Fibroblast of gingiva (primary cell): ENCODE data around the gene FOLR1.
A peak's percentile ranks its signal among the peaks of the same experiment; 100 is the strongest.
"Not testable (repeated sequence)": the region's sequence is repeated elsewhere in the genome, so short reads cannot be mapped to it uniquely, and the experiment has no call there.

Experiments
- DNase-seq: peaks from one replicate; pipeline ENCODE4 v3.0.0-alpha.2; 2011; ENCODE audit warnings: low read depth

Gene FOLR1

GRCh38 chr11:72181553-72181958, 10.4 kb upstream of the FOLR1 start:
- DNase-seq: not testable (repeated sequence)

GRCh38 chr11:72188267-72188666, 3.7 kb upstream of the FOLR1 start:
- no peak for DNase-seq

GRCh38 chr11:72189455-72190250, 2.3 kb upstream of the FOLR1 start:
- no peak for DNase-seq

- no peak for DNase-seq
Observed at GRCh38 chr11:72190631-72191071, 1.3 kb upstream of the FOLR1 start.

GRCh38 chr11:72195518-72196270, 3.8 kb downstream of the FOLR1 start:
- DNase-seq: no peak

GRCh38 chr11:72201445-72201844, 9.5 kb downstream of the FOLR1 start:
- DNase-seq: not testable (repeated sequence)

- no peak for DNase-seq
Observed at GRCh38 chr11:72202571-72202970, 10.6 kb downstream of the FOLR1 start.

- DNase-seq: no peak
Observed at GRCh38 chr11:72203163-72203562, 11.2 kb downstream of the FOLR1 start.

GRCh38 chr11:72204886-72205285, 12.9 kb downstream of the FOLR1 start:
- DNase-seq: no peak

- DNase-seq: not testable (repeated sequence)
Observed at GRCh38 chr11:72206794-72207193, 14.9 kb downstream of the FOLR1 start.

- DNase-seq: no peak
Observed at GRCh38 chr11:72208281-72208680, 16.3 kb downstream of the FOLR1 start.

GRCh38 chr11:72209101-72209500, 17.2 kb downstream of the FOLR1 start:
- DNase-seq: no peak

GRCh38 chr11:72216638-72217037, 24.7 kb downstream of the FOLR1 start, which contains the start of gene FOLR2:
FOLR2 (plus strand) TSS chr11:72216794; CDS start chr11:72218585, 1,791 bp downstream.
- DNase-seq: no peak

- no peak for DNase-seq
Observed at GRCh38 chr11:72217841-72218240, 25.9 kb downstream of the FOLR1 start.

- no peak for DNase-seq
Observed at GRCh38 chr11:72218251-72218745, 26.4 kb downstream of the FOLR1 start.

GRCh38 chr11:72220696-72221363, 28.9 kb downstream of the FOLR1 start:
- no peak for DNase-seq

- no peak for DNase-seq
Observed at GRCh38 chr11:72221386-72222075, 29.6 kb downstream of the FOLR1 start.

GRCh38 chr11:72222106-72222891, 30.4 kb downstream of the FOLR1 start:
- DNase-seq: no peak

GRCh38 chr11:72222907-72223614, 31.1 kb downstream of the FOLR1 start:
- peak; percentile 87 for DNase-seq
